Measurements from ENCODE around the gene MYPOP.

Gene MYPOP, protein sequence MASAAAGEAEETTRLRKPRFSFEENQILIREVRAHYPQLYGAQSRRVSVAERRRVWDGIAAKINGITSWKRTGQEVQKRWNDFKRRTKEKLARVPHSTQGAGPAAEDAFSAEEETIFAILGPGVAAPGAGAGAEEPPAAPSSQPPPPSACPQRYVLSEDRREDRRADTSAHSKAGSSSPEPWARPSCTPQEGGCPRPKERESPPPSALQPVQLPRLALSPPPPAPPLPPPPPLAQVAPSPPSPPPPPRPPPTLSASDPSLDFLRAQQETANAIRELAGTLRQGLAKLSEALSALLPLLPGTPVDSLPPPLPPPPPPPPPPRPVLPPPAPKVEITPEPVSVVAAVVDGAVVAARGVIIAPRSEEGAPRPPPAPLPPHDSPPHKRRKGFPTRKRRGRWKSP

DNA sequence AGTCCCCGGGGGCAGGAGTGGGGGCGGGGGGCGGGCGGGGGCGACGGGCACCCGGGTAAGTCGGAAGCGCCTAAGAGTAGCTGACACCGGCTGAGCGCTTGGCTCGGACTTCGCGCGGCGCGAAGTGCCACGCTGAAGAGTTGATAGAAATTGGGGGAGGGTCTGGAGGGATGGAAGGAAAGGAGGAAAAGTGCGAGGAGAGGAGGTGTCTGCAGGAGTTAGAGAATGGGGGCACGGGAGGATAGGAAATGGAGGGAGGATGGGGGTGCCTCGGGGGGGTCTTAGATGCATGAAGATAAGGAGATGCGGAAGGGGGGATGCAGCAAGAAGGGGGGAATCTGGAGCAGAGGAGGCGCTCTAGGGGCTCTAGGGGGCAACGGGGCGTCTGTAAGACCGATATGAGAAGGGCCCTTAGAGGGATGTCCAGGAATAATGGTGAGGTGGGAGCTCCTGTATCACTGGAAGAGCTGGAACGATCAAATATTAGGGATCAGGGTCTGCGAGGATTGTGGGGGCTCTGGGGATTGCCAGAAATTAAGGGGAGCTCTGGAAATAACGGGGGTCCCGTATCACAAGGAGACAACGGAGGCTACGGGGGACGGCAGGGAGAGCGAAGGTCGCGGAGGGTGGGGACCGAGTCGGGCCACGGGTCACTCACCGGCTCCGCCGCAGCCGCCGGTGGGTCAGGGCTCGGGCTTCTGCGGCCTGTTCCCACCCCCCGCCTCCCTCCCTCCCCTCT, at the start of gene MYPOP:
TSS of gene MYPOP (minus strand) at position 702 of the 739 bp plus-strand sequence. CDS start 840 bp downstream, outside the sequence.
- DNase-seq (ENCODE audit: low read depth, low spot score) = no peak

DNA sequence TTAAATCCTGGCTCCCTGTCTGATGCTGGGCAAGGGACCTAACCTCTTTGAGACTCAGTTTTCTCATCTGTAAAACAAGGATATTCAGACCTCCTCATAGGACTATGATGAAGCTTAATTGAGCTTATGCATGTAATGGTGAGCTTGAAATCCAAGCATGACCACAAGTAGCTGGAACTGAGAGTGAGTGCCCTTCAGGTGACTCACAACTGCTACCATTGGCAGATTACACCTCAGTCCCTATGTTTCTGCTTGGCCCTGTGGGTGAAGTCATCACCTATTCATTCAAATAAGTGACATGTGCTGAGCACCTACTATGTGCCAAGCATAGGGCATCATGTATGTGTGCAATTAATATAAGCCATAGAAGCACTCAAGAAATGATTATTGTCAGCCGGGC, 45.5 kb upstream of the MYPOP start:
- no peak for DNase-seq (ENCODE audit: low read depth, low spot score)

DNA sequence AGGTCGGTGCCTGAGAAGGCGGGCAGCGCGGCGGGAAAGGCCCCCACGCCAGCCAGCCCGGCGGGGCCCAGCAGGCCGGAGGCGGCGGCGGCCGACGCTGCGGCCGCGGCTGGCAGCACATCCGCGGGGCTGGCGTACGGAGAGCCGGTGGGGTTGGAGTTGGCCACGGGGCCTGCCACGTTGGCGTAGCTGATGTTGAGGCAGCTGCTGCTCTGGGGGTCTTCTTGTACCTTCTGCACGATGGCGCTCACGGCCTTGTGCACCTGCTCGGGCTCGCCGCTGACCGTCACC, 38.0 kb upstream of the MYPOP start:
- no peak for DNase-seq (ENCODE audit: low read depth, low spot score)

DNA sequence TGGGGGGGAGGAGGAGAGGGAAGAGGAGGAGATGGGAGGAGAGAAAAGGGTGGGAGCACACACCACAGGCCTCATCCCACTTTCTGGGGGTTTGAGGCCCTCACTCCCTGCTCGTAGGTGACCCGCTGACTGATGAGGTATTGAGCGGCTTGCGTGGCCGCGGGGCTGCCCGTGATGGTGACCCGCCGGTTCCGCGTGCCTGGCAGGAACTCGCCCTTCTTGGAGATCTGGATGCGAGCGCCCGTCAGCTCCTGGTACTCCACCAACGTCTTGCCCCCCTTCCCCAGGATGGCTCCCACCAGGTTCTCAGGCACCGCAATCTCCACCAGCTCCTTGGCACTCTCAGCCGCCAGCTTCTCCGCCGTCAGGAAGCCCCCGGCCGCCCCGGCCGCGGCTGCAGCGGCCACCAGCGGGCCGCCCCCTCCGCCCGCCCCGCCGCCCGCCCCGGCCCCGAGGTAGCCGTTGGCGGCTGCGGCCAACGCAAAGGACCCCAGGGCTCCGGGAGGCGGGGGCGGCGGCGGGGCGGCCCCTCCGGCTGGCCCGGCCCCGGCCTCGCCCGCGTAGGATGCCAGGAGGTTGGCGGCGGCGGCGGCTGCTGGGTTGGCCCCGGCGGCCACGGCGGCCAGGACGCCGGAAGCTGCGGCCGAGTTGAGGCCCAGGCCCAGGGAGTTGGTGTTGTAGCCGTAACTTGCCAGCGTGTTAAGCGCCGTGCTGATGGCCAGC, 37.5 kb upstream of the MYPOP start:
- no peak for DNase-seq (ENCODE audit: low read depth, low spot score)

DNA sequence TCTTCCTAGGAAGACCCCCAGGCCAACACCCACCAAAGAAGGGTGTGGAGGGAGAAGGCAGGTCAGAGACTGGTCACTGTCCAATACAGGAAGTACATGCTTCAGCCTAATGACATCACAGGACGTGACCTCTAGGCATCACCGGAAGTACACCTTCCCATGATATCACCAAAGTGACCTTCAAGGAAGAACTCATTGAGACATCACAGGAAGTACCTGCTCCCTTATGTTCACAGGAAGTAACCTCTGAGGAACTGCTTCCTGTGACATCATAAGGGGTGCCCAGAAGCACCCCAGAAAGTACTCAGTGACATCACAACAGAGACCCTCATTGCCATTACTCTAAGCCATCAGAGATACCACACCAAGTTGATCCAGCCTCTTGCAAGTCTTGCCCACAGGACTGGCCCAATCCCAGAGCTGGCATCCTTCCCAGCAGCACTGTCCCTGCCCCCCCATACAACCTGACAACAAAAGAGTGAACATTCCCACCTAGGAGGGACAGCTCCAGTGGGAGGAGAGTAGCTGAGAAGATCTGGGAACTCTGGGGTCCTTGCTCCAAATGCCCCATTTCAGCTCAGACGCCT, 36.4 kb upstream of the MYPOP start:
- no peak for DNase-seq (ENCODE audit: low read depth, low spot score)

DNA sequence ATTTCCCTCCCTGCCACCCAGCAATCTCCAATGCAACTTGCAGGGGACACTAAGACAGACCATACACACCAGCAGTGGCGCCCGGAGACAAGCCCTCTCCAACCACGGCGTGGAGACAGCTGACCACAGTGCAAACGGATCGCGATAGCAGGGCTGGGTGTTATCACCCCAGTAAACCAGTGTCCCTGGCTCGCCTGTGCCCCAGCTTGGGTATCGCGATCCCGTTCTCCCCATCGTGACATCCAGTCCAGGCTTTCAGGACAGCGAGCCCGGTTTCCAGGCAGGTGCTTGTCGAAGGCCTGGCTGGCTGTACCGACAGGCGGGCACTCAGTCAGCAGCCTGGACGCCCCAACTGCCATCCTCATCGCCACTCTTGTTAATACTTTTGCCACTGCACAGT, 32.9 kb upstream of the MYPOP start:
- DNase-seq (ENCODE audit: low read depth, low spot score) = no peak

DNA sequence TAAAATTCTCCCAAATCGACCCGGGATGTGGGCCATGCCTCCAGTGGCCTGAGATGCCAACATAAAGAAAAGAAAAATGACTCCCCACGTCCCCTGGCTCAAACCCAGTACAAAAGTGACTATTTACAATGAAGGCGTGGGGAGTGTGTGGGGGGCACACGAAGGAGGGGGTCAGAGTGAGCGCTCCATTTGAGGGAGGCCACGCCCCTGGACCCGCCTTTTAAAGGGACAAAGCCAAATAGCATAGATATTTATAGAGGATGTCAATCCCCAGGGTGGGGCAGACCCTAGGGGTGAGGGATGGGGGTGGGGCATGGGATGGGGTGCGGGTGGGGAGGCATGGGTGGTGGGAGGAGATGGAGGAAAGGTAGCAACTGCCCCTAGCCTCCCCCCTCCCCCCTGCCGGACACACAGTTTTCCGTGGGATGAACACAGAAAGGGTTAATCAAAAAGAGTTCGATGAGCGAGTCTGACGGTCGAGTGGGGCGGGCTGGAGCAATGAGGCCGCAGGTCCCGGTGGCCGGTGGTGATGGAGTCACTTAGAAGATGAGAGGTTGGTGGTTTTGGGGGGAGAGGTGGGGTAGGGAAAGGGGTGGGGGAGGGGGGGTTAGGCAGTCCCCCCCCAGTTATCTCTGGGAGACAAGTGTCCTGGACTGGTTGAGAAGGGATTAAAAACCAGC, 32.3 kb upstream of the MYPOP start:
- no peak for DNase-seq (ENCODE audit: low read depth, low spot score)

DNA sequence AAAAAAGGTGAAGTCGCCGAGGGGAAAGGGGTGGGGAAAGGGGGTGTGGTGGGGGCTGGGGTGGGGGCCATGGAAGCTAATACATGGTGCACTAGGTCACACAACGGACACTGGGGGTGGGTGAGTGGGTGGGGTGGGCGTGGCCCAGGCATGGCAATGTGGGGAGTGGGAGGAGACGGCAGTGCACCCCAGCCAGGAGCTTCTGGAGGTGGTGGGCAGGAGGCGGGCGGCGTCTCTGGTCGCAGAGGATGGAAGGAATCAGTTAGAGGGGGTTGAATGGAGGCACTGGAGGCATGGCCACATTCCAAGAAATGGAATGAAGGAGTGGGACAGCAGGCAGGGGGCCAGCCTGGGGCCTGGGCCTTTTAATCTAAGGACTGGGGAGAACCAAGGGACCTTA, 31.3 kb upstream of the MYPOP start:
- no peak for DNase-seq (ENCODE audit: low read depth, low spot score)

DNA sequence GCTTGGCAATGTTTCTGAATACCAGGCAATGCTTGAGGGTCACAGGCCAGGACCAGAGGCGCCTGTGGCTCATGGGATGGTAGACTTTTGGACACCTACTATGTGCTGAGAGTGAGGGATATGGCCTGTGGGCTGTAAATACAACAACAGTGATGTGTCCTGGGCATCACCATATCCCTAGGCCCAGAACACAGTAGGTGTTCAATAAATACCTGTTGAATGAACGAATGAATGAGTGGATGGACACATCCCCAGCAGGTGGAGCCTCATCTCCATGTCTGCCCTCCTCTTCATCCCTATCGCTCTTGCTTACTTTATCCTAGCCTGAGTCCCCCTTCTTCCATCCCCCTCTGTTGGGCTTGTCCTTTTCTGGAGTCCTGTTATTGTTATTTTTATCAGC, 28.6 kb upstream of the MYPOP start:
- DNase-seq (ENCODE audit: low read depth, low spot score) = no peak

DNA sequence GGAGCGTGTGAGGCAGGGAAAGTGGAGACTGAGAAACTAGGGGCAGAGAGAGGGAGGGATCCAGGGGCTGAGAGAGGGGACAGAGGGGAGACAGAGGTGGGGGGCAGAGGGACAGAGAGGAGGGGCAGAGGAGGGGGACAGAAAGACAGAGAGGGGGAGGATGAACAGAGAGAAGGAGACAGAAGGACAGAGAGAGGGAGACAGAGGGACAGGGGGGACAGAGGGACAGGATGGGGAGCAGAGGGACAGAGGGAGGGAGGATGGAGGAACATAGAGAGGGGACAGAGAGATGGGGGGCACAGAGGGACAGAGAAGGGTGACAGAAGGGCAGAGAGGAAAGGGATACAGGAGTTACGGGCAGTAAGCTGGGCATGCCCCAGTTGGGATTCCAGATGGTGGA, 26.8 kb upstream of the MYPOP start:
- DNase-seq (ENCODE audit: low read depth, low spot score) = no peak

DNA sequence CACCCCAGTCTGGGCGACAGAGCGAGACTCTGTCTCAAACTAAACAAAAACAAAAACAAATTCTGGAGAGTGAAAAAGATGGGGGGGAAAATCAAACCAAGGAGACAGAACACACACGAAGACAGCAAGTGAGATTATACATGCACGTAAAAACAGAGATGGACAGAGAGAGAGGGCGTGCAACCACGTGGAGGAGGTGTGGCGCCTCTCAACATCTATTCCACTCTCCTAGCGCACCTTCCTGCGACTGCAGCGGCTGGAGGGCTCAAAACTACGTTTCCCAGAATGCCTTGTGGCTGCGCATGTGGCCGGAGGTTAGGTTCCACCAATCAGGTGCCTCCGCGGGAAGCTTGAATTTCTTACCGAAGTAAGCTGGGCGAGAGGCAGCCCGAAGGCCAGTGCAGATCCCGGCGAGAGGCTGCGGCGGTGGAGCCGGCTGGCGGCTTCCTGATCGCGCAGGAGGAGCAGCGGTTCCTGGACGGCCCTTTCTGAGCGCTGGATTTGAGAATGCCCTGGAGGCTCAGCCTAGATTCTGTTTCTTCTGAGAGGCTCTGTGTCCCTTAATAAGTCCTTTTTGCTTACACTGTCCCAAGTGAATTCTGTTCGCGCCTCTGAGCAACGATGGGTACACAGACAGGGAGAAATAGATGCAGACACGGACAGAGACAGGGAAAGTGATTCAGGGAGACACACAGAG, 25.3 kb upstream of the MYPOP start:
- DNase-seq (ENCODE audit: low read depth, low spot score) = no peak

DNA sequence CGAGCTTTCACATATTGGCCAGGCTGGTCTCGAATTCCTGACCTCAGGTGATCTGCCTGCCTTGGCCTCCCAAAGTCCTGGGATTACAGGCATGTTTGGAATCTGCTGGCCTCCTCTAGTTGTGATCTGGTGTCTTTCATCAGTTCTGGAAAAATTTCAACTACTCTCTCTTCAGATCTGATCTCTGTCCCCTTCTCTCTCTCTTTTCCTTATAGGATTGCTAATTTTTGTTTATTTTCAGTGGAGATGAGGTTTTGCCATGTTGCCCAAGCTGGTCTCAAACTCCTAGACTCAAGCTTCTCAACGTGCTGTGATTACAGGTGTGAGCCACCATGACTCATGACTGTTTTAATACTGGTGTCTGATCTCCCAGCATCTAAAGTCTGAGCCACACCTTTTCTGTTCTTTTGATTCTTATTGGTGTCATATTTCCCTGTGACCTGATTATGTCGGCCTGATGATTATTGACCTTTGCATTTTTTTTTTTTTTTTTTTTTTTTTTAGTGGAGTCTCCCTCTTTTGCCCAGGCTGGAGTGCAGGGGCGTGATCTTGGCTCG, 22.6 kb upstream of the MYPOP start:
- no peak for DNase-seq (ENCODE audit: low read depth, low spot score)

DNA sequence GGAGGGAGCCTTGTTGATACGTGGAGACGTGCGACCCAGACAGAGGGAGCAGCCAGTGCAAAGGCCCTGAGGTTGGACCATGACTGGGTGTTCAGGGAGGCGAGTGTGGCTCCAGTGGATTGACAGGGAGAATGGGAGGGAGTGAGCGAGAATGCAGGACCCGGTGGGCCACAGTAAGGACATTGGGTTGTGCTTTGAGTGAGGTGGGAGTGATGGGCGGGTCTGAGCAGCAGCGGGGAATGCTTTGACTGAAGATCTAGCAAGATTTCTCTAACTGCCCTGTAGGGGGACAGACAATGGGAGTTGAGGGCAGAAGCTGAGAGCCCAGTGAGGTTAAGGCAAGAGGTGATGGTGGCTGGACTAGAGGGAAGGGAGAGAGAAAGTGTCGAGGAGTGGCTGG, 19.9 kb upstream of the MYPOP start:
- DNase-seq (ENCODE audit: low read depth, low spot score) = no peak

DNA sequence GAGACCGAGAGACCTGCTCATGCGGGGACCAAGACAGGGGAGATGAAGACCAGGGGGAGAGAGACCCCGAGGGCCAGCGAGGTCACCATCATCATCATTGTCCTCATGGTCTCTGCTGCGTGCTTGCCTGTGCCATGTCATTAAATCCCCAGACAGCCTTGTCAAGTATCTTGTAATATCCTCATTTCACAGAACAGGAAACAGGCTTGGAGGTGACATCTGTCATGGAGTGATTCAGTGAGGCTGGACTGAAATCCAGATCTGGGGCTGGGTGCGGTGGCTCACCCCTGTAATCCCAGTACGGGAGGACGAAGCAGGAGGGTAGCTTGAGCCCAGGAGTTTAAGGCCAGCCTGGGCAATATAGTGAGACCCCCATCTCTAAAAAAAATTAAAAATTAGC, 18.0 kb upstream of the MYPOP start:
- no peak for DNase-seq (ENCODE audit: low read depth, low spot score)

DNA sequence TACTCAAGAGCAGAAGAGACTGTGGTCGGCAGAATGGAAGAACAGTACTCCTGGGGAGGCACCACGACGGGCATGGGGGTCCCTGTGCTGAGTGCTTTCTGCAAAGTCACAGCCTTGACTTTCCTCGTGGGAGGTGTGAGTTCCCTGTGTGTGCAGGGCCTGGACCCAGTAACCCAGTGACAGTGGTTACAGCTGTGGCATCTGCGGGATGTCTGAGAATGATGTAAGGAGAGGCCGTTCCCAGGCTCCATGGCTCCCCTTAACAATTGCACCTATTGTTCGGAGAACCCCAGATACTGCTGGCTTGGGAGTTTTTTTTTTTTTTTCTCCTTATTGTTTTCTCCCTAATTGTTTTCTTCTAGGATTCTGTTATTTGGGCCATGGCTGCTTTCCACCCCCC, 17.3 kb upstream of the MYPOP start:
- DNase-seq (ENCODE audit: low read depth, low spot score) = no peak

DNA sequence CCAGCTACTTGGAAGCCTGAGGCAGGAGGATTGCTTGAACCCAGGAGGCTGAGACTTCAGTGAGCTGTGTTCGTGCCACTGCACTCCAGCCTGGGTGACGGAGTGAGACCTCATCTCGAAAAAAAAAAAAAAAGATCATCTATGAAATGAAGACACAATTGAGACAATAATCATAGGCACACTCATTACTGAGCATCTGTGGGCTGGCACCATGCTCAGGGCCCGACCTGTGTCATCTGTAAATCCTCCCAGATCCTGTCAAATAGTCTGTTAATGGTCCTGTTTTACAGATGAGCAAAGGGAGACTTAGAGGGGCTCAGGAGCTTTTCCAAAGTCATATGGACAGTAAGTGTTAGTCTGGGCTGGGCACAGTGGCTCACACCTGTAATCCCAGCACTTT, 16.3 kb upstream of the MYPOP start:
- no peak for DNase-seq (ENCODE audit: low read depth, low spot score)

DNA sequence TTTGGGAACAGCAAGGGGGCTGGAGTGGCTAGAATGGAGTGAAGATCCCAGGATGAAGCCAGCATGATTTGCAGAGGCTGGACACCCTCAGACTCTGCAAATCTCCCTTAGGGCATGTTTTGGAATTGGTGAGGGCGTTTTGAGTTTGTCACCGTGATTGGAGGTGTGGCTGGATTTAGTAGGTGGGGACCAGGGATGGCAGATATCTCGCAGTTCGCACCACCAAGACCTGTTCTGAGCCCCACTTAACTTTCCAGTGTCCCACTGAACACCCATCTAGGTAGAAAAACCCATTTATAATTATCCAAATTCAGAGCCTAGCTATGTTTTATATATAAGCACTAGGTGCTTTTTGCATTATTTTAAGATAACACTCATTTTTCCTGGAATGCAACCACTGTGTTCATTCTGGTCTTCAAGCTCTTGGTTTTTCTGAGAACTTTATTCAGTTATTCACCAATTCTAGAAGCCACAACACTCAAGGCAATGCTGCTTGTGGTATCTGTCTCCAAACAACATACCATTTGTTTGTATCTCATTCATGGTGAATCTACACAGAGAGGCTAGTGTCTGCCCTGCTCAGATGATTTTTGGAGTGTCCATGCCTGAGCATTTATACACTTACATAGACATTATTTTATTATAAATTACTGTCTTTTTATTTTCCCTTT, 15.1 kb upstream of the MYPOP start:
- no peak for DNase-seq (ENCODE audit: low read depth, low spot score)

DNA sequence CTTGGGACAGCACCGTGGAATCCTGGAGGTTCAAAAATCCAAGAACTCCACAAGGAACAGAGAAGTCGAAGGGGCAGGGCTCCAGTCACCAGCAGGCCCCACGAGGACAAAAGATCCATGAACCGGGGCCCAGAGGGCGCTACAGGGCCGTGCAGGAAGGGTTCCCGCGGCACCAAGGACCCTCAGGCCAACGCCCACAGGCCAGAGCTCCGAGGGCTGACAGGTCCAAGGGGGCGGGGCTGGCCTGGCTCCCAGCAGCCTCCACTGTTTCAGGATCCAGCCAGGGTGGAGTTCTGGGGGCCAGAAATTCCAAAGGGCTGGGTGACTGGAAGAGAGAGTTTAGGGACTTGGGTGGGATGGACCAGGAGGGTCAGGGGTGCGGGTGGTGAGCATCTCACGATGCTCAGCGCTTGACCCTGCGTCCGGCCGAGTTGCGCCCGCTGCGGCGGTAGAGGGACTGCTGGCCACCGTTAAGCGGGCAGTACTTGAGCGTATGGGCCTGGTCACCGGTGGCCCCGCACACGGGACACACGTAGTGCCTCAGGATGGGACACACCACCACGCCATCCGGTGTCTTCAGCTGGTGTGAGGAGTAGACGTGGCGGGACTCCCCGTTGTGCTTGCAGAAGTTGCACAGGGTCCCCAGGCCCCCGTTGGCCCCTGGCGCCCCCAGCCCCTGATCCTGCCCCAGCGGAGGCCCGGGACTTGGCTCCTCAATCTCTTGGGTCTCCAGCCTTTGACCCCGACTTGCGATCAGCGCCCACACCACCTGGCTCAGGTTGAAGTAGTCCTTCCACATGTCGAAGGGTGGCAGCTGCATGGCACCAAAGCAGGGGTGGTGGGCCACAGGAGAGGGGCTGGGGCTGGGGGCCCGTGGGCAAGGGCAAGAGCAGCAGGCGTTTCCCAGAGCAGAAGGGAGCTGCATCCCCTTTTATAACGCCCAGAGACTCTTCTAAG, 11.7 kb upstream of the MYPOP start, which contains the start of gene NANOS2:
TSS of gene NANOS2 (minus strand) at position 905 of the 957 bp plus-strand sequence. CDS start at position 820, 85 bp downstream.
- no peak for DNase-seq (ENCODE audit: low read depth, low spot score)

DNA sequence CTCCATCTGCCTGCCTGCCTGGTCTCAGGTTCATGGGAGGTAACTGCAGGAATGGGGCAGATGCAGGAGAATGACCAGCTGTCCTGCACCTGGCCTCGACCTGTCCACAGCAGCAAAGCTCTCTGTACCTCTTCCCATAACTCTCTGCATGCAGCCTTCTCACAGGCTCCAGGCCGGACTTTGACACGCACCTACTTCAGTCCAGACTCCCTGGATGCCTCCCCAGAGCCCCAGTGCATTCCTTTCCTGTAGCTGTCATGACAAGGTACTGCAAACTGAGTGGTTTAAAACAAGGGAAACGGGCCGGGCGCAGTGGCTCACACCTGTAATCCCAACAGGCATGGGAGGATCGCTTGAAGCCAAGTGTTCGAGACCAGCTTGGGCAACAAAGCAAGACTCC, 8.9 kb upstream of the MYPOP start:
- no peak for DNase-seq (ENCODE audit: low read depth, low spot score)
